MM.1S (cell line): ENCODE measurements around the gene FAAP100.

Source experiments
- CTCF ChIP-seq: fragments of 300-600 bp; sonication (generic); IDR thresholded peaks from 2 replicates; pipeline ENCODE4 v1.5.1; 2016; ENCODE audit warnings: antibody characterized with exemption, low read length, mixed read lengths
- EZH2phosphoT487 ChIP-seq: fragments of 300-600 bp; sonication (generic); IDR thresholded peaks from 2 replicates; pipeline ENCODE4 v1.6.1; 2018; ENCODE audit warnings: antibody characterized with exemption, low read length

- no peak for TF ChIP-seq CTCF
- no peak for TF ChIP-seq EZH2phosphoT487
Measured at GRCh38 chr17:81566461-81567126, 14.4 kb upstream of the FAAP100 start.
